HCEC 1CT (cell line): ENCODE measurements around the gene NUMBL.

Source experiments
- DNase-seq: peaks from one replicate; pipeline ENCODE4 v3.0.0-alpha.2; 2017

The NUMBL gene

GRCh38 chr19:40688987-40689338, 1.5 kb downstream of the NUMBL start:
- no peak for DNase-seq

- no peak for DNase-seq
These were observed 2.1 kb downstream of the NUMBL start for GRCh38 chr19:40688309-40688708.

- peak; percentile 25 for DNase-seq
These were observed 2.9 kb downstream of the NUMBL start for GRCh38 chr19:40687525-40688016.

GRCh38 chr19:40686882-40687524, 3.4 kb downstream of the NUMBL start:
- no peak for DNase-seq

- no peak for DNase-seq
These were observed 4.9 kb downstream of the NUMBL start for GRCh38 chr19:40685563-40685962.

- no peak for DNase-seq
These were observed 5.4 kb downstream of the NUMBL start for GRCh38 chr19:40685016-40685526.

GRCh38 chr19:40684280-40684679, 6.2 kb downstream of the NUMBL start:
- no peak for DNase-seq

GRCh38 chr19:40683437-40683836, 7.0 kb downstream of the NUMBL start:
- DNase-seq, result no peak

- no peak for DNase-seq
These were observed 8.0 kb downstream of the NUMBL start for GRCh38 chr19:40682431-40682964.

GRCh38 chr19:40681039-40681438, 9.4 kb downstream of the NUMBL start:
- DNase-seq, result no peak

GRCh38 chr19:40677156-40677555, 13.3 kb downstream of the NUMBL start:
- DNase-seq, result no peak

GRCh38 chr19:40674291-40674690, 16.2 kb downstream of the NUMBL start:
- DNase-seq, result no peak

- DNase-seq, result no peak
These were observed 17.1 kb downstream of the NUMBL start for GRCh38 chr19:40673397-40673796.

- no peak for DNase-seq
These were observed 17.7 kb downstream of the NUMBL start for GRCh38 chr19:40672573-40673299.

GRCh38 chr19:40672038-40672437, 18.4 kb downstream of the NUMBL start:
- no peak for DNase-seq

GRCh38 chr19:40671404-40671803, 19.0 kb downstream of the NUMBL start:
- no peak for DNase-seq

GRCh38 chr19:40668991-40669614, 21.3 kb downstream of the NUMBL start:
- no peak for DNase-seq

- DNase-seq, result no peak
These were observed 22.8 kb downstream of the NUMBL start for GRCh38 chr19:40667602-40668001.

- DNase-seq, result no peak
These were observed 23.5 kb downstream of the NUMBL start for GRCh38 chr19:40666803-40667438.

- DNase-seq, result peak; percentile 35
These were observed 26.5 kb downstream of the NUMBL start for GRCh38 chr19:40663695-40664692.

GRCh38 chr19:40662925-40663694, 27.3 kb downstream of the NUMBL start:
- peak; percentile 76 for DNase-seq
